Measurements from ENCODE around the gene FAM163A.

- TF ChIP-seq EZH2 (IDR thresholded peaks at IDR 0.05) (no peak), POLR2AphosphoS5 (IDR thresholded peaks at IDR 0.05; ENCODE audit: borderline replicate concordance, low read depth, low read length) (no peak)
These were observed 30.9 kb downstream of the FAM163A start for GRCh38 chr1:179774000-179774399.

All from SK-N-MC (cell line).